ENCODE data around the gene ASTN1. TPM values are rescaled to one million over a fixed set of nuclear protein-coding genes. Genes with fewer than 3 reads are reported as not detected.

ASTN1 gene
- total RNA-seq, 2 experiments from 2014 or later: not detected

GRCh38 chr1:177124577-177125278, 39.8 kb downstream of the ASTN1 start:
- H3K9me3 ChIP-seq (ENCODE audit: low read length): no peaks in the 10 kb centered on the region
- no peaks in the 10 kb centered on the region for H3K9me2 ChIP-seq (ENCODE audit: insufficient read depth, low read length)
- ChIA-PET POLR2A (no interaction called here), CTCF (ENCODE audit: unreplicated experiment) (no interaction called here)
- H3K27ac ChIP-seq (ENCODE audit: low read depth, low read length, poor library complexity, severe bottlenecking): no peak overlapping the region
- H3K4me1 ChIP-seq (ENCODE audit: insufficient read depth, low read length, poor library complexity, severe bottlenecking): no peaks in the 10 kb centered on the region
- no peak overlapping the region for H3K4me2 ChIP-seq (ENCODE audit: low read length)
- H3K4me3 ChIP-seq (ENCODE audit: low read depth, low read length, poor library complexity, severe bottlenecking): no peak overlapping the region
- intact Hi-C loops (cut with micrococcal nuclease; ENCODE audit: unreplicated experiment): no loop called here
- no peaks in the 10 kb centered on the region for H4K20me1 ChIP-seq (ENCODE audit: insufficient read depth, low read length)
- H3K36me3 ChIP-seq (ENCODE audit: insufficient read depth, low read length): no peaks in the 10 kb centered on the region
- TF ChIP-seq CTCF (conservative IDR thresholded peaks at IDR 0.05; ENCODE audit: low read length): no peak
- no peak for TF ChIP-seq EZH2phosphoT487 (IDR thresholded peaks at IDR 0.05; ENCODE audit: borderline replicate concordance, low read depth, low read length)
- no peak for DNase-seq (ENCODE audit: low spot score)
- H2AFZ ChIP-seq (ENCODE audit: low read length): no peak overlapping the region
- H3K79me2 ChIP-seq (ENCODE audit: insufficient read depth, low read depth, low read length): no peaks in the 10 kb centered on the region
- no TSS peak for BruUV-seq (replicated peaks)

GRCh38 chr1:177122461-177123251, 41.9 kb downstream of the ASTN1 start:
- intact Hi-C loops (cut with micrococcal nuclease; ENCODE audit: unreplicated experiment): no loop called here
- Histone ChIP-seq H3K4me2 (ENCODE audit: low read length) (no peak overlapping the region), H3K9me3 (ENCODE audit: low read length) (no peaks in the 10 kb centered on the region), H3K4me1 (ENCODE audit: insufficient read depth, low read length, poor library complexity, severe bottlenecking) (no peaks in the 10 kb centered on the region), H3K9me2 (ENCODE audit: insufficient read depth, low read length) (no peaks in the 10 kb centered on the region), H3K4me3 (ENCODE audit: low read depth, low read length, poor library complexity, severe bottlenecking) (no peak overlapping the region), H3K27ac (ENCODE audit: low read depth, low read length, poor library complexity, severe bottlenecking) (no peak overlapping the region), H3K36me3 (ENCODE audit: insufficient read depth, low read length) (no peaks in the 10 kb centered on the region), H3K79me2 (ENCODE audit: insufficient read depth, low read depth, low read length) (no peaks in the 10 kb centered on the region), H2AFZ (ENCODE audit: low read length) (no peak overlapping the region), H4K20me1 (ENCODE audit: insufficient read depth, low read length) (no peaks in the 10 kb centered on the region)
- no TSS peak for BruUV-seq (replicated peaks)
- ChIA-PET POLR2A (no interaction called here), CTCF (ENCODE audit: unreplicated experiment) (no interaction called here)
- TF ChIP-seq EZH2phosphoT487 (IDR thresholded peaks at IDR 0.05; ENCODE audit: borderline replicate concordance, low read depth, low read length) (no peak), CTCF (conservative IDR thresholded peaks at IDR 0.05; ENCODE audit: low read length) (no peak)
- DNase-seq (ENCODE audit: low spot score): no peak

GRCh38 chr1:177119311-177119710, 45.2 kb downstream of the ASTN1 start:
- ChIA-PET POLR2A (no interaction called here), CTCF (ENCODE audit: unreplicated experiment) (no interaction called here)
- Histone ChIP-seq H2AFZ (ENCODE audit: low read length) (no peak overlapping the region), H3K9me2 (ENCODE audit: insufficient read depth, low read length) (no peaks in the 10 kb centered on the region), H4K20me1 (ENCODE audit: insufficient read depth, low read length) (no peaks in the 10 kb centered on the region), H3K27ac (ENCODE audit: low read depth, low read length, poor library complexity, severe bottlenecking) (no peak overlapping the region), H3K79me2 (ENCODE audit: insufficient read depth, low read depth, low read length) (no peaks in the 10 kb centered on the region), H3K9me3 (ENCODE audit: low read length) (no peaks in the 10 kb centered on the region), H3K4me3 (ENCODE audit: low read depth, low read length, poor library complexity, severe bottlenecking) (no peak overlapping the region), H3K4me1 (ENCODE audit: insufficient read depth, low read length, poor library complexity, severe bottlenecking) (no peaks in the 10 kb centered on the region), H3K36me3 (ENCODE audit: insufficient read depth, low read length) (no peaks in the 10 kb centered on the region), H3K4me2 (ENCODE audit: low read length) (no peak overlapping the region)
- DNase-seq (ENCODE audit: low spot score): no peak
- BruUV-seq (replicated peaks): no TSS peak
- TF ChIP-seq EZH2phosphoT487 (IDR thresholded peaks at IDR 0.05; ENCODE audit: borderline replicate concordance, low read depth, low read length): no peak
- no peak for TF ChIP-seq CTCF (conservative IDR thresholded peaks at IDR 0.05; ENCODE audit: low read length)
- intact Hi-C loops (cut with micrococcal nuclease; ENCODE audit: unreplicated experiment): no loop called here

Data from OCI-LY7 (cell line).